ENCODE measurements around the gene TEAD1. TPM values are rescaled to one million over a fixed set of nuclear protein-coding genes. Genes with fewer than 3 reads are reported as not detected.

TEAD1 gene
- total and polyA plus RNA-seq, 9 of the 15 experiments (the other 6 are each of a cell fraction or from before 2014, with no cell fraction given): 1.7 to 17.7 (median 10.8) TPM

GRCh38 chr11:12842933-12843636 is 168.9 kb downstream of the TEAD1 start (continued):
- TF ChIP-seq, protein P1, sequence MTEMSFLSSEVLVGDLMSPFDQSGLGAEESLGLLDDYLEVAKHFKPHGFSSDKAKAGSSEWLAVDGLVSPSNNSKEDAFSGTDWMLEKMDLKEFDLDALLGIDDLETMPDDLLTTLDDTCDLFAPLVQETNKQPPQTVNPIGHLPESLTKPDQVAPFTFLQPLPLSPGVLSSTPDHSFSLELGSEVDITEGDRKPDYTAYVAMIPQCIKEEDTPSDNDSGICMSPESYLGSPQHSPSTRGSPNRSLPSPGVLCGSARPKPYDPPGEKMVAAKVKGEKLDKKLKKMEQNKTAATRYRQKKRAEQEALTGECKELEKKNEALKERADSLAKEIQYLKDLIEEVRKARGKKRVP (CRISPR knock-in tag; IDR thresholded peaks at IDR 0.05): no peak
- TF ChIP-seq PHF20 (IDR thresholded peaks at IDR 0.05; ENCODE audit: partially characterized antibody) (no peak), TARDBP (IDR thresholded peaks at IDR 0.05) (no peak), LCOR (CRISPR knock-in tag; IDR thresholded peaks at IDR 0.05) (no peak), ZNF592 (IDR thresholded peaks at IDR 0.05) (peak; percentile 19; the same call in 1 of the 2 replicates), NBN (IDR thresholded peaks at IDR 0.05; ENCODE audit: low read depth) (peak; percentile 38; the same call in 1 of the 2 replicates), HBP1 (CRISPR knock-in tag; IDR thresholded peaks at IDR 0.05) (no peak), SRSF3 (IDR thresholded peaks at IDR 0.05; ENCODE audit: insufficient read depth, low read length) (no peak), FOXJ2 (tag; IDR thresholded peaks at IDR 0.05) (no peak), ZFP30 (CRISPR knock-in tag; IDR thresholded peaks at IDR 0.05; ENCODE audit: borderline replicate concordance) (no peak), MBD2 (IDR thresholded peaks at IDR 0.05; ENCODE audit: borderline replicate concordance, low read depth) (no peak), C11orf30 (IDR thresholded peaks at IDR 0.05; ENCODE audit: low read depth) (no peak)
- TF ChIP-seq, protein P2, sequence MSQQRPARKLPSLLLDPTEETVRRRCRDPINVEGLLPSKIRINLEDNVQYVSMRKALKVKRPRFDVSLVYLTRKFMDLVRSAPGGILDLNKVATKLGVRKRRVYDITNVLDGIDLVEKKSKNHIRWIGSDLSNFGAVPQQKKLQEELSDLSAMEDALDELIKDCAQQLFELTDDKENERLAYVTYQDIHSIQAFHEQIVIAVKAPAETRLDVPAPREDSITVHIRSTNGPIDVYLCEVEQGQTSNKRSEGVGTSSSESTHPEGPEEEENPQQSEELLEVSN (IDR thresholded peaks at IDR 0.05; ENCODE audit: borderline replicate concordance in 1 of 2, extremely low read depth in 1 of 2, insufficient read depth in 1 of 2, insufficient read length in 1 of 2, low read depth in 1 of 2, low read length in 1 of 2, poor library complexity in 1 of 2, severe bottlenecking in 1 of 2): no peak
- TF ChIP-seq, protein P3, sequence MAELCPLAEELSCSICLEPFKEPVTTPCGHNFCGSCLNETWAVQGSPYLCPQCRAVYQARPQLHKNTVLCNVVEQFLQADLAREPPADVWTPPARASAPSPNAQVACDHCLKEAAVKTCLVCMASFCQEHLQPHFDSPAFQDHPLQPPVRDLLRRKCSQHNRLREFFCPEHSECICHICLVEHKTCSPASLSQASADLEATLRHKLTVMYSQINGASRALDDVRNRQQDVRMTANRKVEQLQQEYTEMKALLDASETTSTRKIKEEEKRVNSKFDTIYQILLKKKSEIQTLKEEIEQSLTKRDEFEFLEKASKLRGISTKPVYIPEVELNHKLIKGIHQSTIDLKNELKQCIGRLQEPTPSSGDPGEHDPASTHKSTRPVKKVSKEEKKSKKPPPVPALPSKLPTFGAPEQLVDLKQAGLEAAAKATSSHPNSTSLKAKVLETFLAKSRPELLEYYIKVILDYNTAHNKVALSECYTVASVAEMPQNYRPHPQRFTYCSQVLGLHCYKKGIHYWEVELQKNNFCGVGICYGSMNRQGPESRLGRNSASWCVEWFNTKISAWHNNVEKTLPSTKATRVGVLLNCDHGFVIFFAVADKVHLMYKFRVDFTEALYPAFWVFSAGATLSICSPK (IDR thresholded peaks at IDR 0.05; ENCODE audit: borderline replicate concordance): no peak
- TF ChIP-seq, protein P4, sequence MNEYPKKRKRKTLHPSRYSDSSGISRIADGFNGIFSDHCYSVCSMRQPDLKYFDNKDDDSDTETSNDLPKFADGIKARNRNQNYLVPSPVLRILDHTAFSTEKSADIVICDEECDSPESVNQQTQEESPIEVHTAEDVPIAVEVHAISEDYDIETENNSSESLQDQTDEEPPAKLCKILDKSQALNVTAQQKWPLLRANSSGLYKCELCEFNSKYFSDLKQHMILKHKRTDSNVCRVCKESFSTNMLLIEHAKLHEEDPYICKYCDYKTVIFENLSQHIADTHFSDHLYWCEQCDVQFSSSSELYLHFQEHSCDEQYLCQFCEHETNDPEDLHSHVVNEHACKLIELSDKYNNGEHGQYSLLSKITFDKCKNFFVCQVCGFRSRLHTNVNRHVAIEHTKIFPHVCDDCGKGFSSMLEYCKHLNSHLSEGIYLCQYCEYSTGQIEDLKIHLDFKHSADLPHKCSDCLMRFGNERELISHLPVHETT (CRISPR knock-in tag; conservative IDR thresholded peaks at IDR 0.05 in 1 of 2, IDR thresholded peaks at IDR 0.05 in 1 of 2): peak in 1 of 2 experiments; percentile 37; a peak in 1 of 4 replicates
